HG03354 (cell line): ENCODE results near the gene P4HTM.

Experiments
- ATAC-seq: cut with Tn5 transposase; IDR thresholded peaks from one replicate; pipeline ENCODE4 v1.9.1; 2021; ENCODE audit warnings: mild to moderate bottlenecking; ENCODE audit not compliant: unreplicated experiment, poor library complexity, severe bottlenecking

The P4HTM gene

GRCh38 chr3:48982686-48983085 lies 7.4 kb upstream of the P4HTM start:
- ATAC-seq = no peak

- no peak for ATAC-seq
Observed at GRCh38 chr3:48983096-48983495, 6.9 kb upstream of the P4HTM start.

DNA sequence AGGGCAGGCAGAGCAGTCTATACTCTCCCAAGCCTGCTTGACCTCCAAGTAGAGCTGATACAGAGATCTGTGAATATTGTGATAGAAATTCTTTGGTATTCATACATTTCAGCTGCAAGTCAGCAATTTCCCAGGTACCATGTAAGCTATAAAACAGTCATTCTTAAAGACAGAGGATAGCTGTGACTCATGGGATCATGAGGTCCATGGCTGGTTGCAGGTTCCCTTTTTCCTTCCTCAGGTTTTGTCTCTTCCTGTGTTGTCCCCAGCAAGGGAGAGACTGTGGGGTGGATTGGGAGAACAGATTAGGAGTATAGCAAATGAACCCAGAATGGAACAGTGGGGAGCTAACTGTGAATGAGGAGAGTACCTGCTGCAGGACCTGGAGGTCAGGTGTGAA lies 5.4 kb upstream of the P4HTM start:
- no peak for ATAC-seq

- ATAC-seq = no peak
Observed at GRCh38 chr3:48985831-48986376, 4.1 kb upstream of the P4HTM start.

GRCh38 chr3:48989126-48989795 lies 780 bp upstream of the P4HTM start:
- ATAC-seq = no peak

GRCh38 chr3:48990636-48991469 lies 812 bp downstream of the P4HTM start:
- peak; percentile 24 for ATAC-seq

DNA sequence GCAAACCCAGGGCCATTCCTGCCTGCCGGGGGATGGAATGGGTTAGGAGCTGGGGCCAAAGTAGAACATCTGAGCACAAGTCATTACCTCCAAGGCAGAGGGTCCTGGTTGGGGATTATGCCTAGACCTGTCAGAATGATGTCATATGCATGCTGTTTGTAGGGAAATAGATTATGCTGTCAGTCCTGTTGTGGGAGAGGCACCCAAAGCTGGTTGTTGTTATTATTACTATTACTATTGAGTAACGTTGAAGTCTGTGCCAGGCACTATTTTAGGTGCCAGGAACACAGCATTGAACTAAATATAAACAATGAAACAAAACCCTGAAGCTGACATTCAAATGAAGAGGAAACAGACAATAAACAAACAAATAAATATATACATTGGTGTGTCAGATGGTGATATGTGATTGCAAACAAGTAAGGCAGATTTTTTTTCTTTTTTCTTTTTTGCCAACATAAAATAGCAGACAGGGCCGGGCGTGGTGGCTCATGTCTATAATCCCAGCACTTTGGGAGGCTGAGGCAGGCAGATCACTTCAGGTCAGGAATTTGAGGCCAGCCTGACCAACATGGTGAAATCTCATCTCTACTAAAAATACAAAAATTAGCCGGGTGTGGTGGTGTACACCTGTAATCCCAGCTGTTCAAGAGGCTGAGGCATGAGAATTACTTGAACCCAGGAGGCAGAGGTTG lies 2.0 kb downstream of the P4HTM start:
- no peak for ATAC-seq

GRCh38 chr3:48993834-48994233 lies 3.8 kb downstream of the P4HTM start:
- ATAC-seq = no peak

DNA sequence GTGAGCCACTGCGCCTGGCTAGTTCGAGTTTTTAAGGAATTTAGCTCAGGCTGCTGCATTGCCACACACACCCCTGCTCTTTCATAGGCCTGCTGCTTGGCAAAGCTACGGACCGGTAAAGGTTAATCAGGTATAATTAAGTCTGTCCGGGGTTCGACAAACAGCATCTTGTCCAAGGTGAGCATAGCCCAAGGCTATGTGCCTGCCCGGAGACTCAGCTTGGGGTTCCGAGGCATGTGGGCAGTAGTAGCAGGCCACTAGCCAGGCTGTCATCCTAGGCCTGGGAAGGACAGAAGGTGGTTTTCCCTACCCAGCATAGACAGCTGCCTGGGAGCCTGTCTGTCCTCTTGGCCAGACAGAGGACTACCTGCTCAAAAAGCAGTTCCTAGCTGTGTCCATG lies 6.6 kb downstream of the P4HTM start:
- no peak for ATAC-seq

DNA sequence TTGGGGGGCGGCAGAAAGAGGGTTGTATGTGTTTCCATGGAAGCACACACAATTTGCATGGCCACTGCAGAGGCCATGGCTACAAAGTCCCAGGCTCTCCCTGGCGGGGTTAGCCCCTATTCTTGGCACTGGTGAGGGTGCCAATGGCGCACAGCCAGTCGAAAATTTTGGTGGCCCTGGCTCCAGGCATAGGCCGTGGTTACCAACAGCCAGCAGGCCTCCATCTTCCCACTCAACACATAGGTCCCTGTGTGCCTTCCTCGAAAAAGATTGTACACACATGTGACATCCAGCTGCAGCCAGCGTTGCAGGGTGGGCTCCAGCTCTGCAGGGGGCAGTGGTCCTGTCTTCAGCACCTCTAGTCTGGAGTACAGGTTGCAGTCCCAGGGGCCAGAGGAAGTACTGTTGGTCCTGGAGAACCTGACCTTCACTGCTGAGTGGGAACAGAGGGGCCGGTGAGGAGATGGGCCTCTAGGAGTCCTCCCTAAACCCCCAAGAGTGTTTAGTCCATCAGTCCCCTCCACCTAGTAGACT lies 7.1 kb downstream of the P4HTM start:
- no peak for ATAC-seq

DNA sequence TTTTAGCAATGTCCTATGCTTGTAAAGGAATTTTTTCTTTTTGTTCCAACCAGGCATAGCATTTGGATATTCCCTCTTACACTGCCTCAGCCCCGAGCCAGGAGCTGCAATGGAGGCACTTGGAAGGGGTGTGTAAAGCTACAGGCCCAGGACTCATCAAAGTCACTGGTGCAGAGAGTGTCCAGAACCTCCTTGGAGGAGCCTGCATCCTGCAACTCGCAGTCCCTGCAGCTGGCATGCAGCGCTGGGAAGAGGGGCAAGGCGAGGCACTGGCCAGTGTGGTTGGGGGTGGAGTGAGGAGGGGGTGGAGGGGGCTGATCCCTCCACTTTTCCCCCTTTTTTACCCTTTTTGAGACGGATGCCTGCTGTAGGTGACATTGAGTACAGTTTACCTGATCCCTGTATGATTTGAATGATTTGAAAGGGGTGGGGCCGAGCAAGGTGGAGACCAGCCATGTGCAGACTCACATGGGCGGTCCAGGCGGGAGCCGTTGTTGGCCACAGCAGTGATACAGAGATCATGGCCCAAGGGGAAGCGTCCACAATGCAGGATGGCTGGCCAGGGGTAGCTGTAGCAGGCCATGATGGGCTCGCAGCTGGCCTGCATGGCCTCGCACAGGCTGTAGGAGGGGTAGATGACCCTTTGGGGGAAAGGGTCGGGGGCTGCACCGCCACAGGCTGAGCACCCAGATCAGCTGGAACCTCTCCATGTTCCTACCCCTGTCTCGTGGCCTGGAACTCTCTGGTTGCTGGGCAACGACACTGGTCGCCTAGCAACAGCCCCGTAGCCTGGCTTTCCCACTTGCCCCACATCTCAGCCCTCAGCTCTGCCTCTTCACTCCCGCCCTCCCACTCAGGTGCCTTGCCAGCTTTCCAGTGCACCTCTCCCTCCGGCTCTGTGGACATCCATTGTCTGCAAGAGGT lies 7.9 kb downstream of the P4HTM start:
- no peak for ATAC-seq

DNA sequence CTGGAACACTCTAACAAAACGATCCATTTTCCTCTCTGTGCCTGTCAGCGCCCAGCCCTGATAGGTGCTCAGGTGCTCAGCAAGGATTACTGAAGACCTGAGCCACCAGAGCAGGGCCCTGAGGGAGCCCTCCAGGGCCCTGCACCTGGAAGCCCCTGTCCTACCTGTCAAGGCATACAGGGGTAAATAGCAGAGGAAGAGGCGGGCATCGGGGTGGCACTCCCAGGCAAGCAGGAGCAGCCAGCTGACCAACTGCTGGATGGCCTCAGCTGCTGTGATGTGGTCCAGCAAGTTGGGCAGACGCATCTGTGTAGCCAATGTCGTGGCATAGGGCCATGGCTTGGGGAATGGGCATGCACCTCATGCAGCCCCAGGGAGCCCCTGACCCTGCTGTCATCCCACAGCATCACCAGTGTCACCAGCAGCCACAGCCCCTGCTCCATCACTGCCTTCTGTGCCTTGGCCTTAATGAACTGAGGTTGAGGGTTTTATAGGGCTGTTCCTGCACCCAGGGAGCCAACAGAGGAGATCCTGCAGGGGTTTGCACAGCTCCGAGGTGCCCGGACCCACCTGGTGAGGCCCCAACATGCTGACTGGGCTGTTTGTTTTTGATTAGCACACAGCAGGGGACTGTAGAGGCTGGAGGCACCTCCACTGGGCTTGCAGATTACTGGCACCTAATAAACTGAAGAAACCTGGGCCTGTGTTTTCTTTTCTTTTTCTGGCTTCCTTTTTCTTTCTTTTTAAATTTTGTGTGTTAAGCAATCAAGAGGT lies 9.2 kb downstream of the P4HTM start:
- no peak for ATAC-seq

GRCh38 chr3:49001155-49001554 lies 11.1 kb downstream of the P4HTM start:
- no peak for ATAC-seq

DNA sequence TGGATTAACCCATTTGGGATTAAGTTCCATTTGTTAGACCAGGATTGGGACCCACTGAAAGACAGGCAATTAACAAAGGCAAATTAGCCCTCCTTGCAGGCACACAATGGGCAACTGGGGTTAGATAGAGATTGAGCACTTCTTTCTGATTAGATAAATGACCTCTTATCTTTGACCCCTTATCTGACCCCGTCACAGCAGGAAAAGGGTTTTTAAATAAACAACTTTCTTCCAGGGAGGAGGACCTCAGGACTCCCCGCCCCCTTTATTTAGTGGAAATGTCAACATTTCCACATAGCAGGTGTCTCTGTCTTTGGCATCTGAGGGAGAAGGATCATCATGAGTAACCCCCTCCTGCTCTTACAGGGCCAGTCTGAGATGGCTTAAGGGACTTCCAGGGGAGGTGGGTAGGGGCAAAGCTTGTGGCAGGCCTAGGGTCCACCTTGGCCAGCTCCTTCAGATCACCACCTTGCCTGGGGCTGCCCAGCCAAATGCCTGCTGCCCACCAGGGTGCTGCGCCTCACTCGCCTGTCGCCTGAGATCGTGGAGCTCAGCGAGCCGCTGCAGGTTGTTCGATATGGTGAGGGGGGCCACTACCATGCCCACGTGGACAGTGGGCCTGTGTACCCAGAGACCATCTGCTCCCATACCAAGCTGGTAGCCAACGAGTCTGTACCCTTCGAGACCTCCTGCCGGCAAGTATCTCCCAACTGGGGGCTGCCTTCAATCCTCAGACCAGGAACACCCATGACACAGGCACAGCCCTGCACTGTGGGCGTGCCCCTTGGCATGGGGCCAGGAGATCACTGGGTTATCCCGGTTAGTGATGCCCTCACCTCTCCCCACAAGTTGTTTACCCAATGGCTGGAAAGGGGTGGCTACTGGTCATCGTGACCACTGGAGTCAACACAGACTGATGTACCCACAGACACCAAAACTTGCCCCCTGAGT lies 14.6 kb downstream of the P4HTM start:
- no peak for ATAC-seq

GRCh38 chr3:49005303-49005680 lies 15.3 kb downstream of the P4HTM start:
- ATAC-seq = no peak

DNA sequence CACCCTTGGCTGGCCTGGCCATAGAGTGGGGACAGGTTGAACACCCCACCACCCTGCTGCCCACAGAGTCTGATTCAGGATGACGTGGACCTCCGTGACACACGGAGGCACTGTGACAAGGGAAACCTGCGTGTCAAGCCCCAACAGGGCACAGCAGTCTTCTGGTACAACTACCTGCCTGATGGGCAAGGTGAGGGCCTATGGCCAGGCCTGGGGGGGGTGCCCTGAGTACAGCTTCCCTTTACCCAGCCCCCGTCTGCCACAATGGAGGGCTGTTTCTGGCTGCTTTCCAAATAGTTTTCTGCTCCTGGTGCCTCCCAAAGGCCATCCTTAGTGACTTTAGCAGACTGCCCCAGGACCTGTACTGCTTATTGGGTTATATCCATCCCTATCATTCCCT lies 16.0 kb downstream of the P4HTM start:
- no peak for ATAC-seq

DNA sequence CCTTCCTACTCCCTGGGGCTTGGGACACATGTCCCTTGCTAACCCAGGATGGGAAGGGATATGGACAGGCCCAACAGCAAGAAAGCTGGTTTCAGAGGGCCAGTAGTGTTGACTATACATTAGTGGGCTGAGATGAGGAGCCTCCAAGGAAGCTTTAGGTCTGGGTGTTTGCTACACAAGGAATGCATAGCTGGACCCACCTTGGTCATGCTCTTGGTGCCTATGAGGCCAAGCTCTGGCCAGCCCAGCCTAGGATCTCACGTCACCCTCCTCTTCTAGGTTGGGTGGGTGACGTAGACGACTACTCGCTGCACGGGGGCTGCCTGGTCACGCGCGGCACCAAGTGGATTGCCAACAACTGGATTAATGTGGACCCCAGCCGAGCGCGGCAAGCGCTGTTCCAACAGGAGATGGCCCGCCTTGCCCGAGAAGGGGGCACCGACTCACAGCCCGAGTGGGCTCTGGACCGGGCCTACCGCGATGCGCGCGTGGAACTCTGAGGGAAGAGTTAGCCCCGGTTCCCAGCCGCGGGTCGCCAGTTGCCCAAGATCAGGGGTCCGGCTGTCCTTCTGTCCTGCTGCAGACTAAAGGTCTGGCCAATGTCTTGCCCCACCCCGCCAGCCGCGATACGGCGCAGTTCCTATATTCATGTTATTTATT lies 16.5 kb downstream of the P4HTM start:
- ATAC-seq = peak; percentile 7
